ENCODE data around the gene CHCHD4.

The CHCHD4 gene

DNA sequence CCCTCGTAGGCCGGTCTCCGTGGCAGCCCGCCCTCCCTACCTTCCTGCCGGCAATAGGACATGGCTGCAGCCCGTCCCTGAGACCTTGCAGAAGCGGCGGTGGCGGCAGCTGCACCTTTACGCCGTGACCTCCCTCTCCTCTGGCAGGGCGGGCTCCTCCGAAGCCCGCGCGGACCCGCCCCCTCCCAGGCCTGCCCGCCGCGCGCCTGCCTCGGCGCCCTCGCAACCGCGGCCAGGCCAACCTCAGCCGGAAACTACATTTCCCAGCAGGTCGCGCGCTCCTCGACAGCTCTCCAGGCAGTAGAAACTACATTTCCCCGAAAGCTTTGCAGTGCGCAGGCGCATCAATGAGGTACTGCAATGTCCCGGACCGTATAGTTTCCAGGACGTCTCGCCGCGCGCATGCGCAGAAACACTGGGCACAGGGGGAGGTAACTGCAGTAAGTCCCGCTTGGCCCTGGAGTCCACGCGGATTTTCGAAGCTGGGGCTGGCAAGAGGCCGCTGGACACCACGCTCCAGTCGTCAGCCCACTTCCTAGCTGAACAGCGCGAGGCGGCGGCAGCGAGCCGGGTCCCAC lies at the start of gene CHCHD4, which contains the start of gene TMEM43:
CHCHD4 (minus strand) TSS at position 256 of the 578 bp plus-strand sequence; CDS start at position 62, 194 bp downstream.
TMEM43 (plus strand) TSS at position 438 of the 578 bp plus-strand sequence. CDS start 142 bp downstream, outside the sequence.
- DNase-seq = peak; percentile 91

- DNase-seq = no peak
Observed at GRCh38 chr3:14172496-14172895, 47.8 kb upstream of the CHCHD4 start.

DNA sequence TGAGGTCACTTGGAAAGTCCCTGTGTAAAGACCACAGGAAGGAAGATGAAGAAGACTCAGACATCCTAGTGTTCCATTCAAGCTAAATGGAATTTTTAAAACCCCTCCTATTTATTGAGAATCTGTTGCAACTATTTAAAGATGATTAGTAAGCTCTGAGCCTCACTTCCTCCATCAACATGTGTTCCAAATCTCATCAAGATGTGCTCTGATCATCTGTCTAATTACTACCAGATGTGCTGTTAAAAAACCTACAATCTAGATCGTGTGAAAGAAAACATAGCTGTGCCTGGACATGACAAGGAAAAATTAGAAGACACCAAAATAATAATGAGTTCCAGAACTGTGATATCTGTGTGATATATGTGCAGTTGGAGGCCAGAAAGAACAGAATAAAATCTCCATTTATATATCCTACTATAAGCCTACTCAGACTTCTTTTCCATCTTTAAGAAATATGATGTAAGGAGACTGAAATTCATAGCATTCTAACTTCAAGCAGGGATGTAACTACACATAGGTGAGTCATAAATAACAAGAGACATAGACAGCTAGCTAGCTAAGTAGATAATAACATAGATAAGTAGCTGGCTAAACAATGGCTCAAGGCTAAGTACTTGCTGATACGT lies 46.0 kb upstream of the CHCHD4 start:
- no peak for DNase-seq

DNA sequence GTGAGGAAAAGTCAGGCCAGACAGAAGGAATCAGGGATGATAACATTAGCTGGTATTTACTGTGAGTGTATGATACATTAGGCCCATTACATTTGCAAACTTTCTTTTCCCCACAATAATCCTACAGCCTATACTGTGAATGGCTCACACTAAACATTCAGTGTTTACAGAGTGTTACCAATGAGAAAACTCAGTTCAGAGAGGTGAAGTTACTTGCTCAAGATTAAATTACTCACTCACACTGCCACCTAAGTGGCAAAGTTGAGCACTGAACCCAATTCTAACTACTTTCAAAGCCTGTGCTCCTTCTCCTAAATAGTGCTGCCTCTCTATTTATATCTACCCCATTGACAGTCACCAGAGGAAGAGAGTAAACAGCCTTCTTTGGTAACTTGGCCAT lies 45.2 kb upstream of the CHCHD4 start:
- DNase-seq = no peak

- DNase-seq = no peak
Observed at GRCh38 chr3:14169435-14169834, 44.8 kb upstream of the CHCHD4 start.

DNA sequence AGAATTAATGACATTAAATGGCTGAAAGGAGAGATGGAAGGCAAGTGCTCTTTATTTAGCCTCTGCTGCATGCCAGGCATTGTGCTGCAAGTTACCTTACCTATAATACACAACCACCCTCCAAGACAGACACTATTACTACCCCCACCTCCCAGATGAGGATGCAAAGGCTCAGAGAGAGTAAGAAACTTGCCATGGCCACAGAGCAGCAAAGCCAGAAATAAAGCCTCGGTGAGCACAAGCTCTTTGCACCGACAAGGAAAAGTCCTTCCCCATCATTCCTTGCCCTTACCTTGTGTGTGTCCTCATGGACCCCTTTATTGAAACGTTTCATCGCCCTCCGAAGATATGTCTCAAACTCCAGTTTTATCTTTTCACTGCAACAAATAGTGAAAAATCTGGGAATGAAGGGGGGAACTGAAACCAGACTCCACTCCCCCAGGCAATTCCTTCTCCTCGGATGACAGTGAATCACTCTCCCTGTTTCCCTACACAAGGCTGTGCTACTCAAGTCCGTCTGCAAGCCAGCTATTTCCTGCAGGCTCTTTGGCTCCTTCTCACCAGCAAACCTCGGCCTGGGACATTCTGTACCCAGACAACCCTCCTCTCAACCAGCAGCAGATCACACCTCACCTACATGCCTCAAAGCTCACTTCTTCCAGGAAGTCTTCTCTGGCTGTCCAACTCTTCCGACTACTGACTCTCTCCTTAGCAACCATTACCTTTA lies 42.4 kb upstream of the CHCHD4 start:
- no peak for DNase-seq

DNA sequence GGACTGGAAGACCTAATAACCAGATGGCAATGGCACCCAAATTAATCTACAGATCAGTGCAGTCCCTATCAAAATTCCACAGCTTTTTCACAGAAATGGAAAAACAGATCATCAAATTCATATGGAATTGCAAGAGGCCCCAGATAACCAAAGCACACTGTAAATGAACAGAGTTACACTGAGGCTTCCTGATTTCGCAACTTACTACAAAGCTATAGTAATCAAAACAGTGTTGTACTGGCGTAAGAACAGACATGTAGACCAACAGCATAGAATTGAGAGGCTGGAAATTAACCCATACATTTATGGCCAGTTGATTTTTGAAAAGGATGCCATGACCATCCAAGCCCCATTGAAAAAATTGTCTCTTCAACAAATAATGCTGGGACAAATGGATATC lies 37.5 kb upstream of the CHCHD4 start:
- DNase-seq = no peak

GRCh38 chr3:14161282-14161681 lies 36.6 kb upstream of the CHCHD4 start:
- no peak for DNase-seq

DNA sequence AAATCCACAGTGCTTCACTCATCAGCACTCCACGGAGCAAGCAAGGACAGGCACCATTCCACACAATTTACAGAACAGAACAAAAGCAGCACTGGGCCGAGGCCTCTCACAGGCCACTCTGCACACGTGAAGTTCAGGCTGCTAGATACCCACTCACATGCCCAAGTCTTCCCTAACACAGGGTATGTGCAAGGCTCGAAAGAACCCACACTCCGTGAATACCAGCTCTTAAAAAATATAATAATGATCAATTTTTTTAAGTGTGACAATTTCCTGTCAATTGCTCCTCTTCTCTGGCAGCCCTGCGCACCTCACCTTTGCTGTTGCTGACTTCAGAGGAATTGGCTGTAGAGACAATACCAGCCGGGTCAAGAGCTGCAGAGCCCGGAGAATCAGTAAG lies 34.8 kb upstream of the CHCHD4 start:
- no peak for DNase-seq

DNA sequence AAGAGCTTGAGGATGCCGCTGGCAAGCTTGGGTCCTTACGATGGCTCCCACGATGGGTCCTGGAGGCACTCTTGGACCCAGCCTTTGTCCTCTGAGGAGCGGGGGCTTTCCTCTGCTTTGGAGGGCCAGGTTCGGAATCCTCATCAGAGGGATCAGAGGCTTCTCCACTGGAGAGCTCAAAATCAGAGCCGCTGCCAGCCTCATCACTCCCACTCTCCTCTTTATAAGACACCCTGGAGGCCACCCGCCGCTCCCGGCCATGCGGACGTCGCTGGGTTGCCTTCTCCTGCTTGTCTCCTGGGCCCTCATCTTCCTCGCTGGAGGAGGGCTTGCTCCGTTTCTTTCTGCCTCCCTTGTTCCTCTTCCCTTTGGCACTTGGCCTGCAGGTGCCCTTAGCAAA lies 33.7 kb upstream of the CHCHD4 start:
- DNase-seq = no peak

- no peak for DNase-seq
Observed at GRCh38 chr3:14157951-14158350, 33.3 kb upstream of the CHCHD4 start.

GRCh38 chr3:14156843-14157561 lies 32.3 kb upstream of the CHCHD4 start:
- no peak for DNase-seq

- no peak for DNase-seq
Observed at GRCh38 chr3:14156201-14156600, 31.5 kb upstream of the CHCHD4 start.

DNA sequence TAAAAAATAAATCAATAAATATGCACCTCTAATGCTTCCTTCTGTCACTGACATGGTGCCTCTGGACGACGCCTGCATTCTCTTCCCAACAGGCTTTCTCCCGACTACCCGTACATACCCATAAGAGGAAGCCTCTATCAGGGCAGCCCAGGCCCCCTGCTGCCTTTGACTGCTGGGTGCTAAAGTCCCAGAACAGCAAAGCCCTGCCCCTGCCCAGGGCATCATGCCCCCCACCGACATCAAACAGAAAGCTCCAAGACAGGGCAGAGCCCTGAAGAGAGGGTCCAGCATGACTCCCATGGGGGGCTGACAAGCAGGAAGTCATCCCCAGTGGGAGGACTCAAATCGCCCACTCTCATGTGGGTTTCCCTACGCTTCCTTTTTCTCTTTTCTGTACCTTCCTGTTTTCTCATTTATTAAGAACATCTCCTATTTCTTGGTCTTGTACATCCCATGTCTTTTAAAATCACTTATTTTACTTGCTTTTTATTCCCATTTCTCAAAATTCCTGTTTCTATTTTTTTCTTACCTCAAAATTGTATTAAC lies 30.3 kb upstream of the CHCHD4 start:
- no peak for DNase-seq

DNA sequence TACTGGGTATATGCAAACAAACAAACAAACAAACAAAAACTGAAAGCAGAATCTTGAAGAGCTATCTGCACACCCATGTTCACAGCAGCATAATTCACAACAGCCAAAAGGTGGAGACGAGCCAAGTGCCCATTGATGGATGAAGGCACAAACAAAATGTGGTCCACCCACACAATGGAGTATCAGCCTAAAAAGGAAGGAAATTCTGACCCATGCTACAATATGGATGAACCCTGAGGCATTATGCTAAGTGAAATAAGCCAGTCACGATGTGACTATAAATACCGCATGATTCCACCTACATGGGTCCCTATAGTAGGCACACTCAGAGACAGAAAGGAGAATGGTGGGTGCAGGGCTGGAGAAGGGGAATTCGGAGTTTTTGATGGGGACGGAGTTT lies 29.6 kb upstream of the CHCHD4 start:
- no peak for DNase-seq

- no peak for DNase-seq
Observed at GRCh38 chr3:14153663-14154062, 29.0 kb upstream of the CHCHD4 start.

GRCh38 chr3:14152963-14153355 lies 28.3 kb upstream of the CHCHD4 start:
- no peak for DNase-seq

GRCh38 chr3:14152233-14152962 lies 27.7 kb upstream of the CHCHD4 start:
- no peak for DNase-seq

GRCh38 chr3:14151471-14152083 lies 26.9 kb upstream of the CHCHD4 start:
- DNase-seq = no peak

DNA sequence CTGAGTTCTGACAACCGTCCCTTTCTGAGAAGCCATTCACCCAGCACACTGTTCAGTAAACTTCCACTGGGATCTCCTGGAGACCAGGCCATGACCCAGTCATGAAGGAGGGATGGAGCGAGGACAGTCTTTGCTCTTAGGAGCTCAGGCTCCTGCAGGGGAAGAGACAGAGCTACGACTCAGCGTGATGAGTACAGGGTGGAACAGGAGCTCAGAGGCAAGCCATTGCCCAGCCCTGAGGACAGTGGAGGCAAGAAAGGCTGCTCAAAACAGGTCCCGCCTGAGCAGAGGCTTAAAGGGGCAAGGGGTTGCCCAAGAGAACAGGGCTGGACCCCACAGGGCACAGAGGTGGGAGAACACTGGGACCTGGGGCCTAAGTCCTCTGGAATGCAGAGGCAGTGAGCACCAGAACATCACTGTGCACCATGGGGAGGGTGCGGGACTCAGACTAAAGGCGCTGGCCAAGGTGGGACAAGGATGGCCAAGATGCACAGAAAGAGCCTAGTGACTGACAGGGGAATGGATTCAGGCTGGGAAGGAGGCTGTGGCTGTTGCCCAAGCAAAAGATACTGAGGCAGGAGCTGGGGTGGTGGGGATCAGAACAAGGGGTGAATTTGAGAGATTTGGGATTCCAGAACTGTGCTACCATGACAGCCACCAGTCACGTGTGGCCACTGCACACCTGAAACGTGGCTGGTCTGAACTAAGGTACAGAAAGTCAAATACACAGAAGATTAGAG lies 26.0 kb upstream of the CHCHD4 start:
- no peak for DNase-seq

DNA sequence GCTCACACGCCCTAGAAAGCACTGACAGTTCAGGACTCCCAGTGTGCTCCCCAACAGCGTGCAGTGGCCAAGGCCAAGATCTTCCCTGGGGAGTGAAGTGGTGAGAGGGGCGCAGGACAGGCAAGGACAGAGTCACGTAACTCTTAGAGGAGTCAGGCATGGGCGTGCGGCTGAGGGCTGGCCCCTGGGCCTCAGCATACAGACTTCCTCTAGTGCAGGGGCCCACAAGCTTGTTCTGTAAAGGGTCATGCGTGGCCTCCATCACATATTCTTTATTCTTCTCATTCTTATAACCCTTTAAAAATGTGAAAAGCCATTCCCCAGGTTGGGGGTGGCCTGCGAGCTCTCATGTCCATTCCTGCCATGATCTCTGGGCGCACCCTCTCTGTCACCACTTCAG lies 25.4 kb upstream of the CHCHD4 start:
- DNase-seq = no peak
